WI38 (cell line): ENCODE measurements around the gene DPF3.

ENCODE experiments used
- H3K4me3 ChIP-seq: 2 replicates; pipeline ENCODE4 v1.5.1; 2011; ENCODE audit warnings: low read depth, mild to moderate bottlenecking, control low read depth, low read length
- TF ChIP-seq, protein P1 (sequence below): IDR thresholded peaks from 2 replicates; pipeline ENCODE4 v1.5.1; 2012; ENCODE audit warnings: low read depth, mild to moderate bottlenecking, control low read depth, low read length

Gene DPF3

DNA sequence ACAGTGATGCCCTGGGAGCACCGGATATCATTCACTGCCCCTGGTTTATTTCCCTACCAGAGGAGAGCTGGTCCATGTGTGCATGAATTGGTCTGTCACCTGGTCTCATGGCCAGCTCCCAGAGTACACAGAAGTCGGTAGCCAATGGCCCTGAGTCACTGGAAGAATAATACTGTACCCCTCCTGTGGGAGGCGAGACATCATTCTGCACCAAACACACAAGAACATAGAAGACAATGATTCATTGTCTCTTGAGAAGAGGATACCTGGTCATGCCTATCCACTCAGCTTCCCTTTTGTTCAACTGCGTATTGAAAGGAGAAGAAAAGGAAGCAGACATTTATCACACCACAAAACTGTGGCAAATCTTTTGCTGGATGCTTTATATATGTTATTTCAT is 216.2 kb downstream of the DPF3 start:
- H3K4me3 ChIP-seq, result no peak overlapping the region
- TF ChIP-seq, protein P1, sequence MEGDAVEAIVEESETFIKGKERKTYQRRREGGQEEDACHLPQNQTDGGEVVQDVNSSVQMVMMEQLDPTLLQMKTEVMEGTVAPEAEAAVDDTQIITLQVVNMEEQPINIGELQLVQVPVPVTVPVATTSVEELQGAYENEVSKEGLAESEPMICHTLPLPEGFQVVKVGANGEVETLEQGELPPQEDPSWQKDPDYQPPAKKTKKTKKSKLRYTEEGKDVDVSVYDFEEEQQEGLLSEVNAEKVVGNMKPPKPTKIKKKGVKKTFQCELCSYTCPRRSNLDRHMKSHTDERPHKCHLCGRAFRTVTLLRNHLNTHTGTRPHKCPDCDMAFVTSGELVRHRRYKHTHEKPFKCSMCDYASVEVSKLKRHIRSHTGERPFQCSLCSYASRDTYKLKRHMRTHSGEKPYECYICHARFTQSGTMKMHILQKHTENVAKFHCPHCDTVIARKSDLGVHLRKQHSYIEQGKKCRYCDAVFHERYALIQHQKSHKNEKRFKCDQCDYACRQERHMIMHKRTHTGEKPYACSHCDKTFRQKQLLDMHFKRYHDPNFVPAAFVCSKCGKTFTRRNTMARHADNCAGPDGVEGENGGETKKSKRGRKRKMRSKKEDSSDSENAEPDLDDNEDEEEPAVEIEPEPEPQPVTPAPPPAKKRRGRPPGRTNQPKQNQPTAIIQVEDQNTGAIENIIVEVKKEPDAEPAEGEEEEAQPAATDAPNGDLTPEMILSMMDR, result no peak

- H3K4me3 ChIP-seq, result no peak overlapping the region
- TF ChIP-seq, protein P1, result no peak
Measured at GRCh38 chr14:72675126-72675525, 218.8 kb downstream of the DPF3 start.

GRCh38 chr14:72673179-72673578 is 220.7 kb downstream of the DPF3 start:
- no peak overlapping the region for H3K4me3 ChIP-seq
- TF ChIP-seq, protein P1, result no peak

DNA sequence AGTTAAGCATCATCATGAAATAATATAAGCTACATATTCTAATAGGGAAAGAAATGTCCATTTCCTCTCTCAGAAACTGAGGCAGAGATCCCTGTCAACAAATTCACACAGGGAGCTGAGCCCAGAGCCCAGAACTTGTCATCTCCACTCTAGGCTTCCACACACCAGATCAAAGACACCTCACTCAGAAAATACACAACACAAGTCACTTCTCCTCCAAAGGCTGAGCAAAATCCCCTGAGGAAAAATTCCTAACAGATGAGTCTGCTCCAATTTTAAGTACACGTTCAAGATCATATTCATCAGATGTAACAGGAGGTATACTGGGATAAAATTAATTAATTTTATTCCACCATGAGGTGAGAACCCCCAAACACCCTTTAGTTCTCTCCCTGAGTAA is 227.3 kb downstream of the DPF3 start:
- TF ChIP-seq, protein P1, result no peak

DNA sequence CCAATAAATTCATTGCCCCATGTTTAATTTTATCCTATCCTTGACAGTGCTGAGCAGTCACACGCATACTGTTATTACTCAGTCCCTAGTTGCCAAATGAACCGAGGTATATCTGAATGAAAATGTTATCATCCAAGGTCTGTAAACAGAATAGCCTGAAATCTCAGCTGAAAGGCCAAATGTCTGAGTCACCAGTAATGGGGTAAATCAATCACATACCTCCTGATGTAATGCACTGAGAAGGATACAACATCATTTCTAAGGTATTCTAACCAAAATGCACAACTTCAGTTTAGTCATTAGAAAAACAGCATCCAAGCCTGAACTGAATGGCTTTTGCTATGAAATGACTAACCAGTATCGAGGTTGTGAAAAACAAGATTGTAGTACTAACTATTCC is 228.6 kb downstream of the DPF3 start:
- H3K4me3 ChIP-seq, result peak overlapping the region; percentile 51
- TF ChIP-seq, protein P1, result no peak

More for the DNA sequence above, 227.3 kb downstream of the DPF3 start:
- H3K4me3 ChIP-seq, result no peak overlapping the region

DNA sequence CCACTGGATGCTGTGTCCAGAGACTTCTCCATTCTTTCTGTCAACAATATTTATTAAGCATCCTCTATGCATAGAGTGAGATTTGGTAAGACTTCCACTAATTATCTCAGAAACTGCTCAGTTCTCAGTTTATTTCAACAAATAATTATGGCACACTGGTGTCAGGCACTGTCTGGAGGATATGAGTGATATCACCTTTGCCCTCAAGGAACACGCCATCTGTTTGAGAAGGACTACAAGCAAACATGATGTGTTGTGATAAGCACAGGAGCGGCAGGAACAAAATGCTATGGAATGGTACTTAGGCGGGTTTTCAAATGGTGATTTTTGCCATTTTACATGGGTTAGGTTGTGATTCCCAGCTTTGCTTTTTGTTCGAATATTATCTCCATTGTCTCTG is 229.2 kb downstream of the DPF3 start:
- TF ChIP-seq, protein P1, result no peak
- no peak overlapping the region for H3K4me3 ChIP-seq

- TF ChIP-seq, protein P1, result no peak
- no peak overlapping the region for H3K4me3 ChIP-seq
Measured at GRCh38 chr14:72663956-72664650, 229.8 kb downstream of the DPF3 start.
